Measurements from ENCODE around the gene RPL7L1.
A peak's percentile ranks its signal among the peaks of the same experiment; 100 is the strongest.

RPL7L1 gene

DNA sequence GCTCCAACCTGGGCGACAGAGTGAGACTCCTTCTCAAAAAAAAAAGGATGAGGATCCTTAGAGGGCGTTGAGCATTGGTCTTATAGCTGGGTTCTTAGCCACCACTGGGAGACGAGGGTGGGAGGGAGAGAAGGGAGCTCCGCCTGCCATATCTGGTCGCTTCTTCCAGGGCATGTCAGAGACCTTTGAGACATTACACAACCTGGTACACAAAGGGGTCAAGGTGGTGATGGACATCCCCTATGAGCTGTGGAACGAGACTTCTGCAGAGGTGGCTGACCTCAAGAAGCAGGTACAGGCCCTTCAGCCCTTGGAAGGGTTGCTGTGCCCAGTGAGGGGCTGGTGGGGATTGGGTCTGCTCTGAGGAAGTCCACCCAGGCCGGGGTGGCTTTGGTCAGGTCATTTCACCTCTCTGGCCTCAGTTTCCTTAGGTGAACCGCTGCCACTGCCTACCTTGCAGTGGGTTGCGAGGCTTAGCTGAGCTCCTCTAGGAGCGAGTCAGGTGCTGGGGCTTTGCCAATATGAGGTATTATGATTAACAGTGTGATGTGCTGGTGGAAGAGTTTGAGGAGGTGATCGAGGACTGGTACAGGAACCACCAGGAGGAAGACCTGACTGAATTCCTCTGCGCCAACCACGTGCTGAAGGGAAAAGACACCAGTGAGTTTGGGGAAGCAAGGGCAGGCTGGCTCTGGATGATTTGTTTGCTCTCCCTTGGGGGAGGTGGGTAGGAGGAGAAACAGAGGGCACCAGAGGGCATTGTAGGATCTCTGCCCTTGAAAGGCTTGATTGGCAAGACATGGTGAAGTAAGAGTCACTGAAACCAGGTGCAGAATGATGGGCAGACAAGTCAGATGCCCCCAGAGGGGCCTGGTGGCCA is 58.4 kb downstream of the RPL7L1 start:
- Mint-ChIP-seq H3K27me3 (no peaks in the 10 kb centered on the region), H3K9me3 (no peaks in the 10 kb centered on the region), H3K36me3 (peaks cover 17% of the 10 kb centered on the region), H3K27ac (no peak overlapping the region), H3K4me3 (no peak overlapping the region), H3K4me1 (peaks cover 36% of the 10 kb centered on the region)

DNA sequence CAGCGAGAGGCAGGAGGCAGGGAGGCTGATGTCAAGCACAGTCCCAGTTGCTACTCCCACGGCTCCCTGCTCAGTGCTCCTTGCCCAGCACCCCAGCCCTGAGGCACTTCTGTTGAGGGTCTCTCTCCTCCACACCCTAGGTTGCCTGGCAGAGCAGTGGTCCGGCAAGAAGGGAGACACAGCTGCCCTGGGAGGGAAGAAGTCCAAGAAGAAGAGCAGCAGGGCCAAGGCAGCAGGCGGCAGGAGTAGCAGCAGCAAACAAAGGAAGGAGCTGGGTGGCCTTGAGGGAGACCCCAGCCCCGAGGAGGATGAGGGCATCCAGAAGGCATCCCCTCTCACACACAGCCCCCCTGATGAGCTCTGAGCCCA is 59.0 kb downstream of the RPL7L1 start:
- peaks cover 13% of the 10 kb centered on the region for H3K36me3 Mint-ChIP-seq
- H3K4me3 Mint-ChIP-seq = no peak overlapping the region
- no peaks in the 10 kb centered on the region for H3K9me3 Mint-ChIP-seq
- peaks cover 30% of the 10 kb centered on the region for H3K4me1 Mint-ChIP-seq
- no peaks in the 10 kb centered on the region for H3K27me3 Mint-ChIP-seq
- H3K27ac Mint-ChIP-seq = no peak overlapping the region

DNA sequence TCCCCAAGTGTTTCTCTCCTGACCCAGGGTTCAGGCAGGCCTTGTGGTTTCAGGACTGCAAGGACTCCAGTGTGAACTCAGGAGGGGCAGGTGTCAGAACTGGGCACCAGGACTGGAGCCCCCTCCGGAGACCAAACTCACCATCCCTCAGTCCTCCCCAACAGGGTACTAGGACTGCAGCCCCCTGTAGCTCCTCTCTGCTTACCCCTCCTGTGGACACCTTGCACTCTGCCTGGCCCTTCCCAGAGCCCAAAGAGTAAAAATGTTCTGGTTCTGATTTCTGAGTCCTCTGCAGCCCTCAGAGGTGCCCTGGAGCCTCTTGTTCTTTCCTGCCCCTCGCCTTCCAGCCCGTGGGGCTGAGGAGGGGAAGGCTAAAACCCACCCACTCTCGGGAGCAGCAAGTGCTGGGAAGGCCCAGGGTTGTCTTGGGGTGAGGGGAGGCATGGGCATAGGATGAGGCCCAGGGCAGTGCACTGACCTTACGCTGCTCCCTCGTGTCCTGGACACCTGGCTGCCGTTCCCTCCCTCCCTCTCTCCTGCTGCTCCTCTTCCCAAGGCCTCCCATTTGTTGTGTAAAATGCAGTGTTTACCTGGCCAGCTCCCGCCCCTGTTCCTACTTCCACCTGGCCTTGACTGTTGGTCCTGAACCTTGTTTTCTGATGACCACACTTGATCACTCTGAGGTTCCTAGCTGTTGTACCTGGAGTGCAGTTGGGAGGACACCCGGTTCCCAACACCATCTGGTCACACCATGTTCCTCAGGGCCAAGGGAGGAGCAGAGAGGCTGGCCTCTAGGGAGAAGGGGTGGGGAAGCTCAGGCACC is 59.8 kb downstream of the RPL7L1 start:
- Mint-ChIP-seq H3K27ac (peak overlapping the region; percentile 14), H3K36me3 (peaks cover 12% of the 10 kb centered on the region), H3K9me3 (no peaks in the 10 kb centered on the region), H3K27me3 (no peaks in the 10 kb centered on the region), H3K4me1 (peaks cover 22% of the 10 kb centered on the region), H3K4me3 (no peak overlapping the region)

Measured in activated naive CD4-positive, alpha-beta T cell treated with anti-CD3 and anti-CD28 coated beads, Interleukin-2, amount 50 U/mL, for 24 hours (primary cell).